Tibial nerve (tissue), 4 donors: ENCODE data around the gene DSG4.

ENCODE experiments used
- CTCF ChIP-seq, 5 experiments: fragments of 200-600 bp in 3 of 5; fragments of 450-650 bp in 2 of 5; sonication (generic) in 3 of 5; IDR thresholded peaks; one replicate each; pipeline ENCODE4 v1.5.1; 2016 to 2019; ENCODE audit warnings: antibody characterized with exemption in 5 of 5, mild to moderate bottlenecking in 3 of 5, moderate library complexity in 2 of 5
- EP300 ChIP-seq, 2 donors: sonication (generic); formaldehyde crosslinking; IDR thresholded peaks; one replicate each; pipeline ENCODE4 v1.6.1; 2017; ENCODE audit warnings: antibody characterized with exemption in 2 of 2, mild to moderate bottlenecking in 1 of 2

GRCh38 chr18:31396796-31397612 lies 20.4 kb downstream of the DSG4 start:
- TF ChIP-seq CTCF (IDR thresholded peaks at IDR 0.05) (no peak), EP300 (IDR thresholded peaks at IDR 0.05) (no peak)
